T-helper 9 cell (primary cell): ENCODE data around the gene SIGLEC6.

Source experiments
- DNase-seq: peaks from one replicate; pipeline ENCODE4 v3.0.0-alpha.2; 2020

The SIGLEC6 gene

DNA sequence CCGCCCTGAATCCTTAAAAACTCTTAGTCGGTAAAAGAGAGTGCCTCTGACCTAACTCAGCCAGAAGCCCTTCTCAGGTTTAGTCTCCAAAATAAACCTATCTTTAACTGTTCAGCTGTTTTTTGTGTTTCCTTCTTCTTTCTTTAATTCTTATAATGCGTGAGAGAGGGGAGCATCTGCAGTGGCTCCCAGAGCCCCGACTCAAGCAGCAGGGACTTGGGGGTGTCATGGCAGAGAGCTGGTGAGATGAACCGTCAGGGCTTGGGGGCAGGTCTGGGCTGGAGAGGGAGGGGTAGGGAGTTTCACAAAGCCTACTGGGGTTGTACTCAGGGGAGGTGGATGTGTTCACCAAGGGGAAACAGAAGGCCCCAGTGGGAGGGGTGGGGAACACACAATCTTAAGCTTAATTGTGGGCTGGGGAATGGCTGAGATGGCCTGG is 16.8 kb upstream of the SIGLEC6 start:
- no peak for DNase-seq

DNA sequence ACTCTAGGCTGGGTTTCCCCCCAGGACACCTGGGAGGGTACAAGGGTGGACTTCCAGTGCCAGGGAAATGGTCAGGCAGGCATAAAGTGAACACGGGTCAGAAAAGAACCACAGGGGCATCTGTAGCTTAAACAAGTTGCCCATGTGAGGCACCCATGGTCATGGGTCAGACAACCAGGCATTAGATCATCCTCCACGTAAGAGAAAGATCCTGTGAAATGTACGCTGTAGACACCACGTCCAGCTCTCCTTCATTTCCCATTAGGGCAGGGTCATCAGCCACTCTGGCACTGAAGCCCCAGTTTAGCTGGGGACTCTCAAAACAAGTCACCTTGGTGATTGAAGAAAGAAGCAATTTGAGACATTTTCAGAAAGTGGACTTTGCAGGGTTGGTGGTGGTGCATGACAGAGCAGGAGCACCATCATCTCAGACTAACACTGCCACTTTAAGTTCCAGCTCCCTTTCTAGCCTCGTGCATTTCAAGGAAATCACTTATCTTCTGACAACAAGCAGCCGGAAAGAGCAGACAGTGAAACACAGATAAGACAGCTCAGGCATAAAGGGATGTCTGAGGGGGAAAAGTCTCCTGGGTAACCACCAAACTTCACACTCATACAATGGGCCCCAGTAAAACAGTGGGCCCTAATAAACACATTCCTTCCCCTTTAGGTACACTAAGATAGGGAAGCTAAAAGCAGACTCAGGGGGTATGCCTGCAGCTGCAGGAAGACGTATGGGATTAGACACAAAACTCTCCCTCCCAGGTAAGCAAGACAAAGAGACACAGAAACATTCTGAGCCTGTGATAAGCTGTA is 16.1 kb upstream of the SIGLEC6 start:
- DNase-seq, result no peak

- DNase-seq, result no peak
These were observed 15.4 kb upstream of the SIGLEC6 start for GRCh38 chr19:51546650-51547396.

GRCh38 chr19:51546107-51546649 is 14.7 kb upstream of the SIGLEC6 start:
- no peak for DNase-seq

DNA sequence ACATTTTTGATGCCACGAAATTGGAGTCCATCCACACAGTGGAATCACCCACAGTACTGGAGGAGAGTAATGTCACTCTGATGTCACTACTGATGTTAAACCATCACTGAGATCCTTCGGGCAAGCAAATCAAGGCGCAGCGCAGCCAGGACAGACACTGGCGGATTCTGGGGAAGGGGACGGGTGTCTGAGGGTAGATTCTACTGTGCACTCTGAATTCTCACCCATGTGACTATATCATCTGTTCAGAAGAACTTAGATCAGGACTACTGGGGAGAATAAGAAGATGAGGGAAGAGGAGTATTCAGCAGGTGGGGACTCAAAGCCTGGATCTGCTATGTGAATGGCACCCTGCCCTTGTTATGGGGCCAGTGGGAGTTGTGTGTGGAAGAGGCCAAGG is 12.6 kb upstream of the SIGLEC6 start:
- no peak for DNase-seq

GRCh38 chr19:51542699-51543098 is 11.2 kb upstream of the SIGLEC6 start:
- DNase-seq, result no peak

- no peak for DNase-seq
These were observed 10.2 kb upstream of the SIGLEC6 start for GRCh38 chr19:51541458-51542357.

- DNase-seq, result no peak
These were observed 8.4 kb upstream of the SIGLEC6 start for GRCh38 chr19:51539821-51540366.

DNA sequence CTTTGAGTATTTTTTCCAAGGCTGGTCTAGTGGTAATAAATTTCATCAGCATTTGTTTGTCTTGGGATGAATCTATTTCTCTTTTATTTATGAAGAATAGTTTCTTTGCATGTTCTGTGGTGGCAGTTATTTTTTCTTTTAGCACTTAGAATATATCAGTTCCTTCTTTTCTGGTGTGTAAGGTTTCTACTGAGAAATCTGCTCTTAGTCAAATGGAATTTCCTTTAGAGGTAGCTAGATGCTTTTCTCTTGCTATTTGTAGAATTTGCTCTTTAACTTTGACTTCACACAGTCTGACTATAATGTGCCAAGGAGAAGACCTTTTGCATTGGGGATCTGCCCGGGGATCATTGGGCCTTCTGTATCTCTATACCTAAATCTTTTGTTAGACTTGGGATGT is 4.1 kb upstream of the SIGLEC6 start:
- no peak for DNase-seq

DNA sequence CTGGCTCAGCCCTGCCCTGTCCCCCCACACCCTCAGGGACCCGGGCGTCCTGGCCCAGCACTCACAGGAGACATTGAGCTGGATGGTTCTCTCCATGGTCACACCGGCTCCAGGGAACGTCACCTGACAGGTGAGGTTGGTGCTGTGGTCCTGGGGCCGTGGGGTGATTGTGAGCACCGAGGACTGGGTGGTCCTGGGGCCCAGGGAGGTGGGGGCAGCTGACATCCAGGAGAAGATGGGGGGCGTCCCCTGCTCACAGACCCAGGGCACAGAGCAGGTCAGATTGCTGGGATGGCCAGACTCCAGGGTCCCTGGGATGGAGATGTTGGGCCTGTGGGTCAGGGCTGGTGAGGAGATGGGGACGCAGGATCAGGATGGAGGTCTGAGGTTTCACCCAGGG is 854 bp downstream of the SIGLEC6 start:
- no peak for DNase-seq

DNA sequence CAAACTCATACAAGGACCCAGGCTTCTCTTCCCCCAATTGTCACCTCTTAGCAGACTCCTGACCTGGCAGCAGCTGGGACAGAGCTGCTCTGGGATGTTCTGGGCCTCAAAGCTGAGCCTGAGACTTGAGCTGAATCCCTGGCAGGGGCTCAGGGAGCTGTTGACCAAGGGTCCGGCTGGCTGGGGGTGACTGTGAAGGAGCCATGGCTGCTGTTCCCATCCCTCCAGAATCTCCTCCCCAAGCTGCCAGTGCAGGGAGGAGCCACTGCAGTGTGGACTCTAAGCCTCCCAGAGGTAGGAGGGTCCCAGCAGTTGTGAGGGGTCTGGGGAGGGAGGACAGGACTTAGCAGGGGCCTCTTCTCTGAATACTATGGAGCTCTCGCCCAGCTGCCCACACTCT is 2.2 kb downstream of the SIGLEC6 start:
- no peak for DNase-seq

- no peak for DNase-seq
These were observed 5.8 kb downstream of the SIGLEC6 start for GRCh38 chr19:51525651-51526050.

DNA sequence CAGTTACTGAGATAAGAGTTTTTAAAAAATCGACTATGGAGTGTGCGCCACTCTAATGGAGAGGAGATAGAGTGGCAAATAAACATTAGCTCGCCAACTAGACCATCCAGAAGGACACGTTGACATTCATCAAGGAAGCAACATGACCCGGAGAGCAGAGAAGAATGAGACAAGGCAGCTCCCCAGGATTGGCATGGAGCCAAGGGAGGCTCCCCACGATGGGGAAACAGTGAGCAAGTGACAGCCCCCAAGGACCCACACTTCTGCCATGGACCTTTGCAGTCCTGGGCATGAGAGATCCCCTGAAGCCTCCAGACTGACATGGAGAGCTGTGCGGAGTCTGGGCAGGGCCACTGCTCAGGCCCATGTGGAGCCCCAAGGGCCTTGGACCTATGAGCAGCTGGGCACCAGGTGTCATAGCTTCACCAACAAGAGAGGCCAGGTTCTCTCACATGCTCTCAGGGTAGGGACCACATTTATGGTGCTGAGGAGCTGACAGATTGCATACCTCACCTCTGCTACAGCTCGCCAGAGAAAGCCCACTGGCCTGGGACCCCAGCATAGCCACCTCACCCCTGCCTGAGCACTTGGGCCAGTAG is 6.7 kb downstream of the SIGLEC6 start:
- DNase-seq, result no peak

GRCh38 chr19:51521781-51522180 is 9.7 kb downstream of the SIGLEC6 start:
- DNase-seq, result no peak

- no peak for DNase-seq
These were observed 10.1 kb downstream of the SIGLEC6 start for GRCh38 chr19:51521357-51521756.

DNA sequence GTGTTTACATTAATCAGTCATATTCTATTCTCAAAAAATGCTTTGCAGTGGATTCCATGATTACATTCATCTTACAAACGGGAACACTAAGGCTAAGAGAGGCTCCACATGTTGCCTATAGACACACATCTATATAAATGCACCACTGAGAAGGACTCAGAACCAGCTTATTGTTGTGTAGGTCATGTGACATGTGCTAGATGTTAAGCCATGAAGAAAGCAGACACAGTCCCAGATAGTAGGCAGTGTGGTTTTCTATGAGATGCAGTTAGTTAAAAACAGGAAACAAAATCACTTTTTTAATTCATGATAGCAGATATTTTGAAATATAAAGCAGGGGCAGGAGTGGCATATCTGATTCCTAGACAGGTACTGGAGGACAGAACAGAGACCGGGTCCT is 10.7 kb downstream of the SIGLEC6 start:
- no peak for DNase-seq

GRCh38 chr19:51514866-51515481 is 16.5 kb downstream of the SIGLEC6 start:
- DNase-seq, result no peak

DNA sequence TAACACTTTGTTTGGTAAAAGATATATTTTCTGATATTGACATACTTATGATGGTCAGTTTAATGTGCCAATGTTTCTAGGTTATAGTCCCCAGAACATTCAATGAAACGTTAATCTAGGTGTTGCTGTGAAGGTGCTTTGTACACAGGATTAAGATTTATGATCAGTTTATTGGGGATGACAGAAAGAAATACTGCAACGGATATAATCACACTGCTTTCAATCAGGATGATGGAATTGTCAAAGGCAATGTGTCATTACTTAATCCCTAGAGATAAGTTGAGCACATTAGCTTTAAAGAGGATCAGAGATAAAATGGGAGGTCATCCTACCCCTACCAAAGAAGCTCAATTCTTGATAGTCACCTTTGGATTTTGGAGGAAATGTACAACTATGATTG is 17.5 kb downstream of the SIGLEC6 start:
- no peak for DNase-seq

DNA sequence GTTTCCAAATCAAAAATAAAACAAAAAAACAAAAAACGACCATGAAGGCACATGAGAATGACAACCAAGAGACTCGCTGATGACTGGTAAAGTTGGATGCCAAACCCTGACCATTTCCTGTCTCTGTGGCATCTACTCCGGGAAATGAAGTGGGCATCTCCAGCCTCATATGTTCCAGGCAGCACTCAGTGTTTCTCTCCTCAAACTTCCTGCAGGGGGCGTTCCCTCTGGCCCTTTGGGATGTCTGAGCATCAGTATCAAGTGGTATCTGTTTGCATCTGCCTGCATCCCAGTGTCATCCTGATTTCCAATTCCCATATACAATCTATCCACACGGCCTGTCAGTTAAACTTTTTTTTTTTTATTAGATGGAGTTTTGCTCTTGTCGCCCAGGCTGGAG is 20.1 kb downstream of the SIGLEC6 start:
- DNase-seq, result no peak

DNA sequence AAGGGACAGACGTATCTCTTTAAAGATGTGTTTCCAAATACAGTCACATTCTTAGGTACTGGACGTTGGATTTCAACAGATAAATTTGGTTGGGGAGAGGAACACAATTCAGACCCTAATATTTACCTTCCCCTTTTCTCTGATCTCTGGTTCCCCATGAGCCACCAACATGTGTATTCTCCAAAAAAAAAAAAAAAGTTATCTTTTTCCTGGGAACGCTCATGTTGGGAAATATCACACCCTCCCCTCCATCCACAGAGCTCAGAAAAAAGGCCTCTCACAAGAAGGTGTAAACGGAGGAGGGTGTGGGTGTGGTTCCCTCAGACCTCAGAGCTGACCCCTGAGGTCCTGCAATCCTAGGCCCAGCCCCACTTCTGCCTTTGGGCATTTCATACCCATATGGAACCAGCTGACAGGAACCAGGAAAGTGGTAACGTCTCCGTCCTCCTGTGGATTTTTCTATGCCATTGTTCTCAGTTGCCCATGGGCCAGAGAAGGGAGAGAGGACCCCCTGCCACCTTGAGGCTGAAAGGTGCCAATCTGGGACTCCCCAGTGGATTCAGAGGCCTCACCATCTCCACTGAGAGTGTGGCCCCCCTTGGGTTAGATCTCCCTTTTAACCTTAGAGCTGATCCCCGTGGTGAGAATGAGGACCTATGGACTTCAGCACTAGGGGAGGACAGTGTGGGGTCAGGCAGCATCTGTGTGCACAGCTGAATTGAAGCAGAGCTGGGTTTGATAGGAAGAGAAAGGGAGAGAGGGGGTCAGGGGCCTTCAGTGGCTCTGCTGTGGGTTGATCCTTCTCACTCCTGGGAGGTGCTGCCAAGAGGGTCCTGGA is 21.4 kb downstream of the SIGLEC6 start:
- no peak for DNase-seq
